Lower leg skin (tissue), 3 donors: ENCODE results near the gene SVEP1.

Source experiments
- POLR2A ChIP-seq, 2 donors: fragments of 450-650 bp; IDR thresholded peaks; one replicate each; pipeline ENCODE4 v1.6.1; 2016 to 2017; ENCODE audit warnings: antibody characterized with exemption in 2 of 2, mild to moderate bottlenecking in 1 of 2, moderate library complexity in 1 of 2
- TF ChIP-seq, protein P1 (sequence below), 3 donors: fragments of 450-650 bp; IDR thresholded peaks; one replicate each; pipeline ENCODE4 v1.5.1; 2016; ENCODE audit warnings: antibody characterized with exemption in 3 of 3, mild to moderate bottlenecking in 3 of 3, moderate library complexity in 2 of 3

DNA sequence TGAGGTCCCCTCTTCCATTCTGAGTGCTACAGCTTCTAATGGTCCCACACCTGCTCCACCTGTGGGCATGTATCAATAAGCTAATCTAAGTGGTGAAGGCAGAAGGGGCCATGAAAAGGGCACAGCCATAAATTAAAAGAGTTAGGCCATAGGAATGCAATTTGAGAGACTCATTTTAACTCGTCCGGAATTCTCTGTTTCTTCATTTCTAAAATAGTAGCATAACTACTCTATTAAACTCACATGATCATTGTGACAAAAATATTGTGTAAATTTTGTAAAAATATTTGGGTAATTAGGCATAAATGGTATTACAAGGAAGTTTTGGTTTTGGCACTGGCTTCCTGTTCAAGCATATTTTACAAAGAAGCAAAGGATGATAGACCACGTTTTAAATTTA lies 138.7 kb downstream of the SVEP1 start:
- TF ChIP-seq, protein P1, sequence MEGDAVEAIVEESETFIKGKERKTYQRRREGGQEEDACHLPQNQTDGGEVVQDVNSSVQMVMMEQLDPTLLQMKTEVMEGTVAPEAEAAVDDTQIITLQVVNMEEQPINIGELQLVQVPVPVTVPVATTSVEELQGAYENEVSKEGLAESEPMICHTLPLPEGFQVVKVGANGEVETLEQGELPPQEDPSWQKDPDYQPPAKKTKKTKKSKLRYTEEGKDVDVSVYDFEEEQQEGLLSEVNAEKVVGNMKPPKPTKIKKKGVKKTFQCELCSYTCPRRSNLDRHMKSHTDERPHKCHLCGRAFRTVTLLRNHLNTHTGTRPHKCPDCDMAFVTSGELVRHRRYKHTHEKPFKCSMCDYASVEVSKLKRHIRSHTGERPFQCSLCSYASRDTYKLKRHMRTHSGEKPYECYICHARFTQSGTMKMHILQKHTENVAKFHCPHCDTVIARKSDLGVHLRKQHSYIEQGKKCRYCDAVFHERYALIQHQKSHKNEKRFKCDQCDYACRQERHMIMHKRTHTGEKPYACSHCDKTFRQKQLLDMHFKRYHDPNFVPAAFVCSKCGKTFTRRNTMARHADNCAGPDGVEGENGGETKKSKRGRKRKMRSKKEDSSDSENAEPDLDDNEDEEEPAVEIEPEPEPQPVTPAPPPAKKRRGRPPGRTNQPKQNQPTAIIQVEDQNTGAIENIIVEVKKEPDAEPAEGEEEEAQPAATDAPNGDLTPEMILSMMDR (IDR thresholded peaks at IDR 0.05): no peak
- no peak for TF ChIP-seq POLR2A (IDR thresholded peaks at IDR 0.05)
